GM21528 (cell line): ENCODE data around the gene UPF3A.
"Not testable (repeated sequence)": the region's sequence is repeated elsewhere in the genome, so short reads cannot be mapped to it uniquely, and the experiment has no call there.

Experiments
- ATAC-seq: cut with Tn5 transposase; IDR thresholded peaks from one replicate; pipeline ENCODE4 v1.9.1; 2021; ENCODE audit warnings: mild to moderate bottlenecking, moderate library complexity; ENCODE audit not compliant: unreplicated experiment, low FRiP score

UPF3A gene

GRCh38 chr13:114330086-114330485 is 48.7 kb downstream of the UPF3A start:
- ATAC-seq, result no peak

- ATAC-seq, result not testable (repeated sequence)
Observed at GRCh38 chr13:114333881-114334280, 52.5 kb downstream of the UPF3A start.

- ATAC-seq, result no peak
Observed at GRCh38 chr13:114334305-114335053, 53.1 kb downstream of the UPF3A start.

GRCh38 chr13:114336457-114336856 is 55.1 kb downstream of the UPF3A start:
- ATAC-seq, result not testable (repeated sequence)

- no peak for ATAC-seq
Observed at GRCh38 chr13:114338959-114339358, 57.6 kb downstream of the UPF3A start.

GRCh38 chr13:114339857-114340534 is 58.6 kb downstream of the UPF3A start:
- no peak for ATAC-seq

GRCh38 chr13:114341003-114341777 is 59.8 kb downstream of the UPF3A start:
- no peak for ATAC-seq

GRCh38 chr13:114347256-114347655 is 65.9 kb downstream of the UPF3A start:
- not testable (repeated sequence) for ATAC-seq

GRCh38 chr13:114352763-114353162 is 71.4 kb downstream of the UPF3A start:
- ATAC-seq, result not testable (repeated sequence)

- not testable (repeated sequence) for ATAC-seq
Observed at GRCh38 chr13:114353382-114353781, 72.0 kb downstream of the UPF3A start.
